T-helper 1 cell (primary cell): ENCODE data around the gene WDR55.
"Not testable (repeated sequence)": the region's sequence is repeated elsewhere in the genome, so short reads cannot be mapped to it uniquely, and the experiment has no call there.

ENCODE experiments used
- DNase-seq, 5 donors: peaks; one replicate each; pipeline ENCODE4 v3.0.0-alpha.2; 2012 to 2020
- total RNA-seq, 4 donors: gene quantifications; one replicate each; lab custom pipeline; 2026; lab: John Stamatoyannopoulos, UW

Gene WDR55, protein sequence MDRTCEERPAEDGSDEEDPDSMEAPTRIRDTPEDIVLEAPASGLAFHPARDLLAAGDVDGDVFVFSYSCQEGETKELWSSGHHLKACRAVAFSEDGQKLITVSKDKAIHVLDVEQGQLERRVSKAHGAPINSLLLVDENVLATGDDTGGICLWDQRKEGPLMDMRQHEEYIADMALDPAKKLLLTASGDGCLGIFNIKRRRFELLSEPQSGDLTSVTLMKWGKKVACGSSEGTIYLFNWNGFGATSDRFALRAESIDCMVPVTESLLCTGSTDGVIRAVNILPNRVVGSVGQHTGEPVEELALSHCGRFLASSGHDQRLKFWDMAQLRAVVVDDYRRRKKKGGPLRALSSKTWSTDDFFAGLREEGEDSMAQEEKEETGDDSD
- 56.7 to 85.7 (median 77.2) reads per million in 4 donors for total RNA-seq

DNA sequence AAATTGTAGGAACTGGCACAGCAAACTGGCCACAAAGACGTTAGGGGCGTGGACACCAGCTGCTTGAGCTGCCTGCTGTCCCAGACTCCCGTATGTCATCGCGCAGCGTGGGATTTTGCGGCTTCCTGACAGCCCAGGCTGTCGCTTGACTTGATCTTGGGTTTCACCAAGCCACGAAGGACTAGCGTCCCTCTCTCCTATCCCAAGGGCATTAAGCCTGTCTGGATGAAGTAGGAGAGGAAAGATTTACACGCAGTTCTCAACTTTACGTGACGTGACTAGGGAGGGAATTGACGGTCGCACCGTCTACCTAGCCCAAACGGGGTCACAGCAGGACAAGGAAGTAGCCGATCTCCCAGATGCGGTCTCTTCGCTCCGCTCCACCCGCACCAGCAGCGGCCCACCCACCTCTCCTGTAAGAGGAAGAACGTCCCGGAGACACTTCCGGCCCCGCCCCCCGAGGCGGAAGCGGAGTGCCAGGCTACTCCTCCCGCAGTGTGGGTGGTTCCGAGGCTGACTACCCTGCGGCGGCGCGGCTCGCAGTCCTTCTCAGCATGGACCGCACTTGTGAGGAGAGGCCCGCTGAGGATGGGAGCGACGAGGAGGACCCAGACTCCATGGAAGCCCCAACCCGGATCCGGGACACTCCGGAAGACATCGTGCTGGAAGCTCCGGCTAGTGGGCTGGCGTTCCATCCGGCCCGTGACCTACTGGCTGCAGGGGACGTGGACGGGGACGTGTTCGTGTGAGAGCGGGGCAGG, at the start of gene WDR55:
WDR55 (plus strand) TSS at position 546 of the 761 bp plus-strand sequence; CDS start at position 555, 9 bp downstream.
- DNase-seq, result peak; percentile 93 to 96 (median 95)

DNA sequence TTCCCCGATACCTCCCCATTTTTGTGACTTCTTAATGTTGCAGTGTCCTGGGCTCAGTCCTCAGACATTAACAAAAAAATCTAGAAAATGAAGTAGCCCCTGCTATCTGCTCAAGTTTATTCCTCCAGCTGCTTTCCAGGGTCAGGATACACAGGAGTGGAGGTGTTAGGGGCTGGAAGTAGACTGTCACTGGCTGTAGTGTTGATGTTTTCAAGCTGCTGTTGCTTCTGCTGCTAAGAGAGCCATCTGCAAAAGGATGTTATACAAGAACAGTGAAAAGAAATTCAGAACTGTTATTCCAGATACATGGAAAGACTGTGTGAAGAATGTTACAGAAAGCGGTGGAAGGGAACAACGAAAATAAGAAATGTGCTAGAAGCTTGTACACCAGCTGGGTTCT, 42.4 kb upstream of the WDR55 start:
- no peak for DNase-seq

DNA sequence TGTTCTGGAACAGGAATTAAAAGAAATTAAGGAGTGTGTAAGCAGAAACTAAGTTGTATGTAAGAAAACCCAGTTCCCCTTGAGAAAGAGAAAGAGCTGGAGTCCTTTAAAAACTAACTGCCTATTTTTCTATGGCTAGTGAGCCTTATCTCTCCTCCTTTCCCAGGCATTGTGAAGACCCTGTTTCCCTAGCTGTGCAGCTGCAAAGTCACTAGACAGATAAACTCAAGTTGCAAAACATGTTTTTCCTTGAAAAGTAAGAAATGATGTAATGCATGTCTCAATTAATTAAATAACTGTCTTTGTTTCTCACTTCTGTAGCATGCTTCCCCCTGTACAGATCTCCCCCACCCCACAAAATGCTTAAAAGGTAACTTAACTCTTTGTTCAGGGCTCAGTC, 41.6 kb upstream of the WDR55 start:
- DNase-seq, result not testable (repeated sequence)

DNA sequence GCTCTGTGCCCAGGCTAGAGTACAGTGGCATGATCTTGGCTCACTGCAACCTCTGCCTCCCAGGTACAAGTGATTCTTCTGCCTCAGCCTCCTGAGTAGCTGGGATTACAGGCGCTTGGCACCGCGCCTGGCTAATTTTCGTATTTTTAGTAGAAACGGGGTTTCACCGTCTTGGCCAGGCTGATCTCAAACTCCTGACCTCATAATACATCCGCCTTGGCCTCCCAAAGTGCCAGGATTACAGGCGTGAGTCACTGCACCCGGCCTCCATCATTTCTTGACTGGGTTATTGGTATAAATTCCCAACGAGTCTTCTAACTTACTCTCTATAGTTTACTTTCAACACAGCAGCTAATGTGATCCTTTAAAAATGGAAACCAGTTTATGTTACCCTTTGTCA, 39.8 kb upstream of the WDR55 start:
- not testable (repeated sequence) for DNase-seq

DNA sequence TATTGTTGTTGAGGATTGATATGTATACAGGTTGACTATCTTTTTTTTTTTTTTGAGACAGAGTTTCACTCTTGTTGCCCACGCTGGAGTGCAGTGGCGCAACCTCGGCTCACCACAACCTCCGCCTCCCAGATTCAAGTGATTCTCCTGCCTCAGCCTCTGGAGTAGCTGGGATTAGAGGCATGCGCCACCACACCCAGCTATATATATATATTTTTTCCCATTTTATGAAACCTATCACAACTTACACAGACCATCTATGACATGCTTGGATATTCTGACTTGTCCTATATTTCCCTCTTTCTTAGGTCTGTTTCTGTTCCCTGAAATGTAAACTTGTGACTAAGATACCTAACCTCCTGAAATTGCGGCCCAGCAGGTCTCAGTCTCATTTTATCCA, 36.7 kb upstream of the WDR55 start:
- no peak for DNase-seq

DNA sequence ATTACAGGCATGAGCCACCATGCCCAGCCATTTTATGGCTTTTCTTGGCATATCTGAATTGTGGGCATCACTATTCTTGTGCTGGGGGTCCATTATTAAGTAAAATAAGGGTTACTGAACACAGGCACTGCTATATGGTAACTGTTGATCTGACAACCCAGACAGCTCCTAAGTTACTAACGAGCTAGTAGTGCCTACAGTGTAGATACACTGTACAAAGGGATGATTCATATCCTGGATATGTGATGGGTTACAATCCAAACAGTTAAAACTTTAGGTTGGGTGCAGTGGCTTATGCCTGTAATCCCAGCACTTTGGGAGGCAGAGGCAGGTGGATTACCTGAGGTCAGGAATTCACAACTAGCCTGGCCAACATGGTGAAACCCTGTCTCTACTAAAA, 36.0 kb upstream of the WDR55 start:
- no peak for DNase-seq

DNA sequence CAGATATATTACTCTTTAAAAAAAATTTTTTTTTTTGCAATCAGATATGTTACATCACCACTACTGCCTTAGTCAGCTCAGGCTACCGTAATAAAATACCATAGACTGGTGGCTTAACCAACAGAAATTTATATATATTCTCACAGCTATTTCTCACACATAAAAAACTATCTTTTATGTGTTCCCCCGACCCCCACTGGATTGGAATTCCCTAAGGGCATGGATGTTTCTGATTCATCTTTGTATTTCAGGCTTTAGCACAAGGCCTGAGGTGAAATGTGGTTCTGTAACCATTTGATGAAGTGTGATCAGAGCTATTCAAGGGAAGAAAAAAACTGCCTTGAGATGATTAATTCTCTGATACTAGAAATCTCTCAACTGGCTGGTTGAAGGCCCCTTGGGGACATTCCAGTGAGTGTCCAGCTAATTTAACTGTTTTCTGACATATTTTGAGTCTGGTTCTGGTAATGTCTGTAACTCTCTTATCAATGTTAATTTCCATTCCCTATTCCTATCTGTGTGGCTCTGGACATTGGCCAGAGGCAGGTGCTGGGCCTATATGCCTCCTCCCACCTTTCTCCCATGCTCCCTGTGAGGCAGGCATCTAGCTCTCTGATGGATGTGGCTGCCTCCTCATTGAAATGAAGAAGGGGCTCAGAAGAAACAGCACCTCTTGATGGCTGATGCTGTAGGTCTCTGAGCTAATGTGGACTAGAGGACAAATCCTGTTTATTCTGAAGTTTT, 34.2 kb upstream of the WDR55 start:
- no peak for DNase-seq

DNA sequence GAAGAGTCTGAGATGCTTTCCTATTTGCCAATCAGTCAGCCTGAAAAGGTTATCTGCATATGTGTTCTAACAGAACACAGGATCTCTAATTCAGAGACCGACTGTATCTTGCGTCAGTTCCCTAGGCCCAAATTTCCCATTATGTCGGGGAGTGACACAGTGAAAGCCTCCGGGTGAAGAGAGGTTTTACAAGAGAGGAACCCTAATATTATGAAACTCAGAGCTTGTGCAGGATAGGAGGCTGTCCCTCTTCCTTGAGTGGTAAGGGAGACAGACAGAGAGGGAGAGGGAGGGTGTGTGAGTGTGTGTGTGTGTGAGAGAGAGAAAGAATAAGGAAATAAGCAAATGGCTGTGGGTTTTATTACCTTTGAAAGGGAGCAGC, 33.7 kb upstream of the WDR55 start:
- no peak for DNase-seq

DNA sequence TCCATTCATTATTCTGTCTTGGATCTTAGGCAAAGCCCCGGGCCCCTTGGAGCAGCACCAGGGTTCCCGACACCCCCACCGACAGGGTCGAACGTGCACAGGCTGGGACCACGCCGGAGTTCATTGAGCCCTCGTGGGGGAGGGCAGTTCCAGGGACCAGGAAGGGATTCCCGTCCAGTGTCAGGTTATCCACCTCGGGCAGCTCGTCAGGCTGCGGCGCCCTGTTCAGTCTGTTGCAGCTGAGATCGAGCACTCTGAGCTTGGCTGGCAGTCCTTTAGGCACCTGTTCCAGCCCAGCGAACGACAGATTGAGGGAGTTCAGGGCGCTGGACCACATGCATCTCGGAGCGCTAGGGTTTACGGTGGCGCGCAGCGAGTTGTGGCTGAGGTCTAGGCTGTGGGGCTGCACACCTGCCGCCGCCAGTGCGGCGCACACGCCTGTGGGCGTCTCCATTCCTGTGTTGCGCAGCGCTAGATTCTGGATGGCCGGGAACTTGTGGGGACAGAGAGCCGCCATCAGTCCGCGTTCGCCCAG, 32.8 kb upstream of the WDR55 start:
- peak in 3 of 5 donors; percentile 10 to 18 (median 18) for DNase-seq

DNA sequence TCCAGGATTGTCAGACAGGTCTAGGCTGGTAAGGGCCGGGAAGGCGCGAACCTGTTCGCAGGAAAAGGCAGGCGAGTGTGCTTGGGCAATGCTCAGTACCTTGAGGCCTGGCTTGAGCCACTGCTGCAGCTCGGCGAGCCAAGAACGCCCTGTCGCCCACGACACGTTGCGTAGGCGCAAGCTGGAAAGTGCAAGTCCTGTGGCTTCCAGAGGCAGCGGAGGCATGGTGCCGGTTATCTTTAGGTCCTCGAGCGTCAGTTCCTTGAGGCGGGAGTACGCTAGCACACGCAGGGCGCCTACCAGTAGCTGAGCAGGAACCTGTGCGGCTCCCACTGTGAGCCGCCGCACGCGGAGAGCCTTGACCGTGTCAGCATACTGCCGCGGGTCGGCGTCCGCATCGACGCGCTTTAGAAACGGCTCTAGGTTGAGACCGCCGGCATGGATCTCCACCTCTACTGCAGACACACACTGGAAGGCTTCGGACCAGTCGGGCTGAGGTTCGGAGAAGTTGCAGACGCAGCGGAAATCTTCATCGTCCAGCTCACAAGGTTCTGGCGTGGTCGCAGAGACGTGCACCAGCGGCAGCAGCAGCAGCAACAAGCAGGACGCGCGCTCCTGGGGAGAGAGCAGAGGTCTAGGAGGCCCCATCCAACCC, 32.2 kb upstream of the WDR55 start:
- DNase-seq, result peak in 4 of 5 donors; percentile 28 to 68 (median 32)

DNA sequence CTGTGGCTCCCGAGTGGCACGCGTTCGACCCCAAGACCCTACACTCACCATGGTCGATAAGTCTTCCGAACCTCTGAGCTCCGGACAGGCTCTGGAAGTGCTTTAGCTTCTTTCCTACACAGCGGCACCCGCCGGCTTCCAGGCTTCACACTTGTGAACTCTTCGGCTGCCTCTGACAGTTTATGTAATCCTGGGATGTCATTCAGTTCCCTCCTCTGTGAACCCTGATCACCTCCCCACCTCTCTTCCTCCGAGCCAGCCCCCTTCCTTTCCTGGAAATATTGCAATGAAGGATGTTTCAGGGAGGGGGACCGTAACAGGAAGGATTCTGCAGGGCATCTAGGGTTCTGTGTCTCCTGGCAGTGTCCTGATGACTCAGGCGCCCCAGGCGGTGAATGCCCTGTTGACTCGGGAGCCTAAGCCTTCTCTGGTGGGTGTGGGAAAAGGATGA, 31.7 kb upstream of the WDR55 start, which contains the start of gene CD14:
CD14 (minus strand) TSS at position 155 of the 451 bp plus-strand sequence; CDS start at position 51, 104 bp downstream.
- no peak for DNase-seq

DNA sequence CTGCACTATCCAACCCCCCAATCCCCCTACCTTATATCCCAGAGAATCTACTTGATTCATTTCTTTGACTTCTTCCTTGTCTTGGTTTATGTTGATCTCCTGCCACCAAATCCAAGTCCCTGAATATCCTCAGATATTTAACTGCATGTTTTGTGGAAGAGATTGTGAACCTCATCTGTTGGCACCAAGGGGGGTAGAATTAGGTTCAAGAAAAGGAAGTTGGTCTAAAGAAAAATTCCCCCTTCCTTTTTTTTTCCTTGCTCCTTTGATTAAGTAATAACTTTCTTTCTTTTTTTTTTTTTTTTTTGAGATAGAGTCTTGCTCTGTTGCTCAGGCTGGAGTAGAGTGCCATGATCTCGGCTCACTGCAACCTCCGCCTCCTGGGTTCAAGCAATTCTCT, 31.2 kb upstream of the WDR55 start:
- DNase-seq, result no peak

DNA sequence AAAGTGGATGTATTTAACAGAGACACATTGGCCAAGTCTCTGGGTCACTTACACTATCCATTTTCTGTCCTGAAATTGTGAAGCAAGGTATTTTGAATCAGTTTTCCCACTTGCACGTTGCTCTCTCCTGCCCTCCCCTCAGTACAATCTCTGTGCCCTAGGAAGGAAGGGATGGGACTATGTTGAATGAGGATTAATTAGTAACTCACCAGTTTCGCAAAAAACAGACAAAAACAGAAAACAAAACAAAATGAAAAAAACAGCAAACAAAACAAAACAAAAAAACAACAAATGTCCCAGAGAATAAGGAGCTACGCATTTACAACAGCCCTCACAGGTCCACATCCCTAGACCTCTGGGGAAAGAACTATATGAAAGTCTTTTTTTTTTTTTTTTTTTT, 30.6 kb upstream of the WDR55 start:
- no peak for DNase-seq

DNA sequence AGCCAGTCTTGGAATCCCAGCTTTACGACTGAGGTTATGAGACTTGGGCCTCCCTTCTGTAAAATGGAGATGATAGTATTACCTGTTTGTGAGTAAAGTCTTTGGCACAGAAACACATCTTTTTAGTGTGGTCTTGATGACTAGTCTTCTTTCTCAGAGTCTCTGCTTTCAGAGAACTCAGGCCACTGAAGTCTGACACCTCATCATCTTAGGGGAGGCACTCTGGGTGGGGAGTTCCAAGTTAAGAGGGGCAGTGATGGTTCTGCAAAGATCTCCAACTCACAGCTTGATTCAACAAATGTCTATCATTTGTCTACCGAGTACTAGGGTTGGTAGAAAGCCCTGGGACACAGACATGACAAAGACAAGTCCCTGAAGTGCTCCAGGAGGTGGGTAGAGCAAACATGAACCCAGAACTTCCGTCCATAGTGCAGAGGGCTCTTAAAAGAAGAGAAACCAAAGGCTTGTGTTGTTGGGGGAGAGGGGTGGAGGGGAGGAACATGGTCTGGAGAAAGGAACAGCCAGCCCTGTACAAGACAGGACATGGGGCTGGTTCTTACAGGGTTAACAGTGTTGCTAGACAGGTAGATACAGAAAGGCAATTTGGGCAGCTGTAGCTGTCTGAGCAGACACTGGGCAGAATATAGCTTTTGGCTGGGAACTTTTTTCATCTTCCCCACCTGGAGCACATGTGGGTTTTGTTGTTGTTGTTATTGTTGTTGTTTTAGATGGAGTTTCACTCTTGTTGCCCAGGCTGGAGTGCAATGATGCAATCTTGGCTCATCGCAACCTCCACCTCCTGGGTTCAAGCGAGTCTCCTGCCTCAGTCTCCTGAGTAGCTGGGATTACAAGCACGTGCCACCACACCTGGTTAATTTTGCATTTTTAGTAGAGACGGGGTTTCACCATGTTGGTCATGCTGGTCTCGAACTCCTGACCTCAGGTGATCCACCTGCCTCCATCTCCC, 29.1 kb upstream of the WDR55 start:
- DNase-seq, result no peak

DNA sequence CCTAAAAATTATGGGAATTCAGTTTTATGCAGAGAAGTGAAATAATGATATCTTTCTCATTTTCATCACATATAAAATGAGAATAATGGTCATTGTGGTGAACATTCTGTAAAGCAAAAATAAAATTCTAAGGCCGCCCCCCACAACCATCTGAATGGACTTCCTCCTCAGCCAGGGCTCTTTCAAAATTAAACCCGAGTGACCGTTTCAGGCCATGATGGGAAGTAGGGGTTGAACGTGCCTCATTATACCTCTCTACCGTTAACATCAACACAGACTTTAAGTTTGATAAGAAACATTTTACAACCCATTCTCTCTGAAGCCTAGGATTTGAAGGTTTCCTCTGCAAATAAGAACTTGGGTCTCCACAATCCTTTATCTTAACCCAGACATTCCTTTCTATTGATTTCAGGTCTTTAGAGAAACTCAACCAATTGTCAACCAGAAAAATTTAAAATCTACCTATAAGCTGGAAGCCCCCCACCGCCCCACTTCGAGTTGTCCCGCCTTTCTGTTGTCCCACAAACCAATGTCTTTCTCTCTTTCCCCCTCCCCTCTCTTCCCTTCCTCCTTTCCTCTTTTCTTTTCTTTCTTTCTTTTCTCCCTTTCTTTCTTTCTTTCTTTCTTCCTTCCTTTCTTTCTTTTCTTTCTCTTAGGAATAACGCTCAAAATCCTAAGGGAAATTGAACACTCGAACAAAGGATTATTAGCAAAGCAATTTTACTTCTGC, 27.2 kb upstream of the WDR55 start:
- DNase-seq, result no peak

DNA sequence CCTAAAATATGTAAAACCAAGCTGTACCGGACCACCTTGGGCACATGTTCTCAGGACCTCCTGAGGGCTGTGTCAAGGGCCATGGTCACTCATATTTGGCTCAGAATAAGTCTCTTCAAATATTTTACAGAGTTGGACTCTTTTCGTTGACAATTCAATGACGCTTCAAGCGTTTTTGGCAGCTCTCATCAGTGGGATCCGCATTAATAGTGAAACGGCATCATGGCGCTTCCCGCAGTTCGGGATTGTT, 25.9 kb upstream of the WDR55 start:
- not testable (repeated sequence) for DNase-seq

DNA sequence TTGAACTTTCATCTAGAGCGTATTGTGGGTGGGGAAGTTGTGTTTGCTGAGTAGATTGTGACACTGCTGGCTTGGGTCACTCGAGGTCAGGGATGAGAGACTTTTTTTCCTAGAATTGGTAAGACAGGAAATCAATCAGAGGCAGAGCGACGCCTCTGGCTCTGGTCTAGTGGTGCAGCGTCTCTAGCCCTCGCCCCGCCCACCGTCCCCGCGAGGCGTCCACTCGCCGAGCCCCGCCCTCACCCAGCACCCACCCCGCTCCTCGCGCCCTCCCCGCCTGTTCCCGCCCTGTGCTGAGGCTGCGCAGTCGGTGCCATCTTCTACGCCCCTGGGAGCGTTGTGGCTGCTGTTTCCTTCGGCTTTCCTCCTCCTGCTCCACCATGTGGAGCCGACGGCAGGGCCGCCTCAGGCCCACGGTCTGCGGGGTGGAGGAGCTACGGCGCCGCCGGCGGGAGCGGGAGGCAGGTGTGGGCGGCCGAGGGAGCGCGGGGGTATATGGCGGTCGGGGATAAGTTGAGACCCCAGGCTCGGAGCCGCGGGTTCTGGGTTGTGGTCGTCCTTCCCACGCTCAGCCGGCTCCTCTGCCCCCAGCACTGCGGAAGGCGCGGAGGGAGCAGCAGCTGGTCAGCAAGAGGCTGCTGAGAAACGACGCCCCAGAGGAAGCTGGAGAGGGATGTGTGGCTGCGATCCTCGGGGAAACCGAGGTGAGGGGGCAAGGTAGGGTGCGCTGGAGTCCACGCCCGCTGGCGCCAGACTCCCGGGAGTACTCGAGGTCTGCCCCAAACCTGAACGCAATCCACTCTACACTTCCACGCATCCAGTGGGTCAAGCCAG, 25.3 kb upstream of the WDR55 start, which contains the start of gene TMCO6:
TMCO6 (plus strand) TSS at position 304 of the 834 bp plus-strand sequence; CDS start at position 381, 77 bp downstream.
- DNase-seq, result peak; percentile 96 to 98 (median 97)

DNA sequence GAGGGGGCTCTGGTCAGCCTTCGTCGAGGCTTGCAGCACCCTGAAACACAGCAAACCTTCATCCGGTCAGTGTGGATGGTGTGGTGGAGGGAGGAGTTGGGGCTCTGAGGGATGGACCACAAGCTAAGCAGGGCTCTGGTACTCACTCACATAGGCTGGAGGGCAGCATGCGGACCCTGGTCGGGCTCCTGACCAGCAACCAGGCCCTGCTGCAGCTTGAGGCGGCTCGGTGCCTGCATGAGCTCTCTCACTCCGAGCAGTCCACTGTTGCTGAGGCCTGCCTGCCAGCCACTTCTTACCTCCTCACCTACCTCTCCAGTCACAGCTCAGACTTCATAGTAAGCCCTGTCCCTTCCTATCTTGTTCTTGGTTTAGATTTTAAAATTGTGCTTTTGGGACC, 23.0 kb upstream of the WDR55 start:
- DNase-seq, result no peak

DNA sequence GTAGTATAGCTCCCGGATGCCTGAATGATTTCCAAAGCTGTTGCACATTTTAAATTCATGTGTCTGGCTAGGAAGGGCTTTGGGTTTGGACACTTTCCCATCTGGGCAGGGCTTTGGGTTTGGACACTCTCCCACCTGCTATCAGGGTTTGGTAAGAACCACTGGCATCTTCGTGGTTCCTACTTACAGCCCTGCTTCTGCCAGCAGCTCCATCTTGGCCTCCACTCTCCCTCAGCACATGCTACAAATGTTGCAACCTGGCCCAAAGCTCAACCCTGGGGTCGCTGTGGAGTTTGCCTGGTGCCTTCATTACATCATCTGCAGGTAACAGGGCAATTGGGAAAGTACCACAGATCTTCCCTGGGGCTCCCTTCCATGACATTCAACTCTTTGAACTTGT, 22.0 kb upstream of the WDR55 start:
- DNase-seq, result no peak

DNA sequence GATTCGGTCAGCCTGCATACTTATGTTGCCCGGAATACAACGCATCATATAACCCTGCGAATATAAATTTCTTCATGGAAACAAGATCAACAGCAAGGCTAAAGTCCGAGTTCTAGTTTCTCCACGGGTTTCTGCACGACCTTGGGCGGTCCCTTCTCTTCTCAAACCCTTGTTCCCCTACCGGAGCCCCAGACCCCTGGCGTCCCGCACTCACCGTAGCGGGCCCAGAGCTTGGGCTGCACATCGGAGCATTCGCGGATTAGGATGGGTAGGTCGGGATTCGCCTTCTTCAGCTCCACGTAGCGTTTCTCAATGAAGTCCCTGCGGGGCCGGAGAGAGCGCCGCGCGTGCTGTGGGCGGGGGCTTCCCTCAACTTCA, 17.7 kb upstream of the WDR55 start:
- no peak for DNase-seq
